ENCODE results near the gene HNRNPM.

Gene HNRNPM

DNA sequence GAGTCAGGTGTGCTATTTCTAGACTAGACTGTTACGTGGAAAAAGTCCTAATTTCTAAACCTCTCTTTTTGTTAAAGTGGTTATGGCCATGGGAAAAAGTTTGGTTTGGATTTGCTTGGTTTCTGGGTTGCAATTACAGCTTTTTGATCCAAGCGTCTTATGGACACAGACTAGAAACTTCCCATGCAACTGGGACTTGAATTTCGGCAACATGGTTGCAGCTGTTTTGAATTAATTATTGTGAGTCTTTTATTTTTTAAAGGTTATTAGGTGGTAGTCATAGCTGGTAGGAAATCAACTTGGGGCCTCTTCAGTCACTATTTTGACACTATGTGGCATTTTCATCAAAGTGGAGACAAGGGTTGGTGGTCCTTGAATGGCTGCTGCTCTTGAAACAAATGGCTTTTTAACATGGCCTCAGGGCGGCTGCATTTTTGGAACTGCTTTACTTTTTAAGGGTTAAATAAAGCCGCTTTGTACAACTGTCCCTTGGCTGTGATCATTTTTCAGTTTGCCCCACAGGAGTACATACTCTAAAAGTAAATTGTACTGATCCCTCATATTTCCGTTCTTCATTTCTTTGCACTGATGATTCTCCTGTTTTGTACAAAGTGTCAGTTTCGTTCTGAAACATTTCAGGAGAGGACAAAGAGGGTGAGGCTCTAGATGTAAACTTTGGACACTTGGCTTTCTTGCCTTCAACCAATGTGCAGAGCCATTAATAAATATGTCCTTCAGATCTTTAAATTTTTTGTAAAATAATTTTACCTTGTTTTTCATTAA, 15.9 kb downstream of the HNRNPM start:
- no peak for DNase-seq (ENCODE audit: low read depth)

DNA sequence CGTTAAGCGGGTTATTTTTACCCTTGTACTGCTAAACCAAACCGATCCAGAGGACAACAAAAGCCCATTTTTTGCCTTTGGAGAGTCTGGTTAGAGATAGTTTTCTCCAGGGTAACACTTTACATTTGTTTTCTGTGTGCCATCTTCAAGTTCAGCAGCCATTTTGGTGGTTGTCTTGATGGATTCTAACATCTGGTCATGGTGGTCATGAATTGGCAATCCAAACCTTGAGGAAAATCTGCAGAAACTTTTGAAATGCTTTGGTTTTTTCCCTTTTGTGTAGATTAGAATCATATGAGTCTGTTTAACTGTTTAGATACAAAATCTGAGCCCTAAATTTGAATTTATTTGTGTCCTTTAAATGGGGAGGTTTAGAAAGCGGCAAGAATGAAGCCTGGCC, 16.6 kb downstream of the HNRNPM start:
- no peak for DNase-seq (ENCODE audit: low read depth)

DNA sequence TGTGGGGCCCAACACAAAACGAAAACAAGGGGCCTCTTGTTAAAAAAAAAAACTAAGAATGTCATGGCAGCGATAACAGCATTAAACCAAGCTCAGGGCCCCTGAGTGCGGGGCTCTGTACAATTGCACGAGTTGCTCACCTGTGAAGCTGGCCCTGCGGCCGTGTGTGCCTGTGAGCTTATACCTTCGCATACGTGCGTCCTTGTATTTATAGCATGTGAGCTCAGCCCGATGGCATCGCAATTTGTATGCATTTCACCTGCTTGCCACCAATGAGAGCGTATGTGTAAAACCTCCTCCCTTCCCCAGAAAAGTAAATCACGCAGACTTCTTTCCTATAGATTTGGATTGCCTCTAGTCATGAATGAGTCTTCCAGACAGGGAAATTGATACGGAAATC, 17.1 kb downstream of the HNRNPM start:
- no peak for DNase-seq (ENCODE audit: low read depth)

DNA sequence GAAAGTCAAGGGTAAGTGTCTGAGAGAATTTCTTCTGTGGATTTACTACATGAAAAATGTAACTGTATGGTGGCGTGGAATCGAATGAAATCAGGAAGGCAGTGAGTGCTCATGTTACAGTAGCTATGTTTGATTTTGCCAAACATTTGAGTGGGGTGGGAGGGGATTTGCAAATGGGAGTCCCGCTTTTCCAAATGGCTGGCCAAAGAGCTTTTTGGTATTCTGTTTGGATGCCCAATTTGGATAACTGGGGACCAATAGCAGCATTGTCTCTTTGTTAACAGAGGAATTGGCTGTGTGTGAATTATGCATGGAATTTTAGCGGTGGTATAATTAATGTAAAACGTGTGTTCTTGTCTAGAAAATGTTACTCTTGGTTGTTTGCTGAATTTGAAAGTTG, 17.8 kb downstream of the HNRNPM start:
- no peak for DNase-seq (ENCODE audit: low read depth)

GRCh38 chr19:8463365-8463764, 18.6 kb downstream of the HNRNPM start:
- DNase-seq (ENCODE audit: low read depth), result no peak

GRCh38 chr19:8466018-8466417, 21.2 kb downstream of the HNRNPM start:
- DNase-seq (ENCODE audit: low read depth), result no peak

DNA sequence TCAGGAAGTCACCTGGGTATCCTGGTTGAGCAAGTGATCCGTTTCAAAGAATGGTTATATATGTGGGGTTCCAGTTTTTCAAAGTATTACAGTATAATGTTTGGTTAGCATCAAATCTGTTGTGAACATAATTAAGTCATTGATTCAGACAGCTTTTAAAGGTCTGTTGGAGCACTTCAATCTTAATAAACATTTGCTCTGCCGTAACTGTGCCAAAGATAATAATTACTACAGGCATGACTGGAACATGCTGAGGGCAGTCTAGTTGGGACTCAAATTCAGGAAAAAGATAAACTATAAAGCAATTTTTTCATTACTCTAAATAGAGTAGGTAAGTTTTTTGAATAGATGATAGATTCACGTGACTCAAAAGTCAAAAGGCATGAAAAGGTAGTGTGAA, 23.3 kb downstream of the HNRNPM start:
- DNase-seq (ENCODE audit: low read depth), result no peak

DNA sequence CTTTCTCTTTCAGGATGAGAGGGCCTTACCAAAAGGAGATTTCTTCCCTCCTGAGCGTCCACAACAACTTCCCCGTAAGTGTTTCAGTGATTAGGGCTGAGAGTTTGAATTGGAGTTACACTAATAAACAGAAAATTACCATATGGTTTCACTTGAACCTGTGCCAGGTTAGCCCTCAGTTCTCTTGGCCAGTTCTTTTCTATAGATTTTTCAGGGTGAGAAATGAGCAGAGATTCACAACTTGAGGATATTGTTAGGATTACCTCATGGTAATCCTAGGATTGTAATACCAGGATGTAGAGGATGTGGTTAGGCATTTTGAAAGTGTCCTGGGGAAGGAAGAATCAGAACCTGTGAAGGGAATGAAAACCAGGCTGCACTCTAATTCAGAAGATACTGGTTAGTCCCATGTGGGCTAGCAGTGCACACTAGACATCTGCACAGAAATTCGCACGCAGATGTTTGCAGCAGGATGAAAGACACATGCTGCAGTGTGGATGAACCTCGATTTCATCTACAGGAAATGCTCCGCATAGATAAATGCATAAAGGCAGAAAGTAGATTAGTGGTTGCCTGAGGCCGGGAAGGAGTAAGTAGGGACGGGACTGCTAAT, 24.1 kb downstream of the HNRNPM start:
- no peak for DNase-seq (ENCODE audit: low read depth)

- DNase-seq (ENCODE audit: low read depth), result no peak
Observed at GRCh38 chr19:8469613-8470368, 25.0 kb downstream of the HNRNPM start.

DNA sequence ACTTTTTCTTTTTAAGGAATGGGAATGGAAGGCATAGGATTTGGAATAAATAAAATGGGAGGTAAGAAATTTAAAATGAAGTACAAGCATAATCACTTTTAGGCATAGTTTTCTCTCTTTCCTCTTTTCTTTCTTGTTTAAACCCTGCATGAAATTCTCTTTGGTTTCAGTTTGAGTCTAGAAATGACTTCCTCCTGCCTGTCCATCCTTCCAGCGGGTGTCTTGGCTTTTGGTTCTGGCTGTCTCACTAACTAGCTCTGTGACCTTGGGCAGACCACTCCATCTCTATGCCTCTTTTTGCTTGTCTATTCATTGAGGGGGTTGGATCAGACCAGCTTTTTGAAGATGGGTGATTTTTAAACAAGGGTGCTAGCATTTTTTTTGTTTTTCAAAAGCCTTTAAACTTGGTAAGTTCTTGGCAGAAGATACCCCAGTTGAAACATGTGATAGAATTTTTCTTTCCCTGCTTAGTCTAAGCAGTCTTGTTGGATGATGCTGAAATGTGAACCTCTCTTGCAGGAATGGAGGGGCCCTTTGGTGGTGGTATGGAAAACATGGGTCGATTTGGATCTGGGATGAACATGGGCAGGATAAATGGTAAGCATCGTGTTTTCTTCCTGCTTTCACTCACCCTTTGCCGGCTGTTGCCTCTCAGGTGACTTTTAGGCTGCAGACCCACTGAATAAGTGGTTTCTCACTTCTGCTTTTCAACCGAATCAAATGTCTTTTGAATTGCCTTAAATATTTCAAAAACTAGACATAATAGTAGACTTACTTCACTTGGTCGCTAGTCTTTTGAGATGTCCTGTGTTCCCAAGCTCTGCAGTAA, 29.1 kb downstream of the HNRNPM start:
- no peak for DNase-seq (ENCODE audit: low read depth)

- no peak for DNase-seq (ENCODE audit: low read depth)
Observed at GRCh38 chr19:8475005-8475404, 30.2 kb downstream of the HNRNPM start.

DNA sequence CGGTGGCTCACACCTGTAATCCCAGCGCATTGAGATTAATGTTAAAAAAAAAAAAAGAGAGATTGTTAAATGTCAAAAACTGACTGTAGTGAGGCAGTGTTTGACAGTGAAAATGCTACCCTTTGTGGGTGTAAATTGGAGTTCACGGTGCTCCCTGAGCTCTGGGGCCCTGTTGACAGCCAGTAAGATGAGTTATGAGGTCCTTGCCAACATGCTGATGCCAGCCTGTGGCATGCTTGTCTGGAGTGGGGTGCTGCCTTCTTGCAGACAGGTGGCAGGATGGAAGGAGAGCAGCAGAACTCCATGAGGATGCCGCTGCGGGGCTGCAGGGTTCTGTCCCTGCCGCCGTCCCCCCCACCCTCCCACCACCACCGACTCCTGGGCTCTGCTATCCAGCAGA, 31.7 kb downstream of the HNRNPM start:
- DNase-seq (ENCODE audit: low read depth), result no peak

DNA sequence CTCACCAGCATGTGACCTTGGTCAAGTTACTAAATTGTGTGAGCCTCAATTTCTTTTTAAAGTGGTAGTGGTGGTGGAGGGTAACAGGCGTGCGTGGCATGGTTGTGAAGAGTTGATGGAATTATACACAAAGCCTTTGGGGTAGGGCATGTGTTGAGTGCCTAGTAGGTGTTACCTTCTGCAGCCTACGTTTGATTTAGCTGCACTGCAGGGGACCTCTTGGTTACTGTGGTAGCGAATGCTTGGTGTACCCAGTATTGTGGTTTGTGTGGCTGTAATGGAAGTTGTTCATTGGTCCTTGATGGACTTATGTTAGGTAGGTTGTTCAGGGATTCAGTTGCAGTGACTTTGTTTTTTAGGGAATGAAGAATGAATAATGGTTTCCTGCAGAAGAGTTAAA, 33.1 kb downstream of the HNRNPM start:
- DNase-seq (ENCODE audit: low read depth), result no peak

GRCh38 chr19:8478598-8478997, 33.8 kb downstream of the HNRNPM start:
- DNase-seq (ENCODE audit: low read depth), result no peak

DNA sequence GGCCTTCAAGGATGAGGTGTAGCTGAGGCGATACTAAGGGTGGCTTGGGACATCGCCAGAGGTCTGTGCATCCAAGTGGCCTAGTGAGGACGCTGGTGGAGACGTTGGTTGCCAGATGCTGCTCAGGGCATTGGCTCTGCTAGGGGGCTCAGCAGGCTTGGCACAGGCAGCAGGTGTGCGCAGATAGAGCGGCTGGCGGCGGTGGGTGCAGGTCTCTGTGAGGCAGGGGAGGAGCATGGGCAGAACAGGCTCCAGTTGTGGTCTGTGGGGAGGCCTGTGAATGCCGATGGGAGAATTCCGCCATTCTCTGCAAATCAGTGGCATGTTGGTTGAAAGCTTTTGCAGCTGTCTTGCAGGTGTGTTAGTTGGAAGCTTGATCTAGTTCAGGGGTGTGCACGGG, 36.4 kb downstream of the HNRNPM start:
- no peak for DNase-seq (ENCODE audit: low read depth)

DNA sequence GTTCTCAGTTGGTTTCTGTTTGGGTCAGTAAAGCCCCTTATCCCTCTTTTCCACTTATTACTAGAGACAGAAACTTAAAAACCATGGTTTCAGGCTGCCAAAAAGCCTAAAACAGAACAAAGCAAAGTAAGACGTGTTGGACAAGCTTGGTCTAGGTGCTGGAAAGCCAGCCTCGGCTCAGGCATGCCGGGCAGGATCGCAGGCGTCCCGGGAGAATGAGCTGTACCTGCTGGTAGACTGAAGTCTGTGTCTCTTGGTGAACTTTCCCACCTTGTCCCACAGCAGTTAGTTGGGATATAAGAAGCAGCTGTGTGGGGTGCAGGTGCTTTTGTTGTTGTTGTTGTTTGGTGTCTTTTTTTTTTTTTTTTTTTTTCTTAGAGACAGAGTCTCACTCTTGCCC, 36.8 kb downstream of the HNRNPM start:
- no peak for DNase-seq (ENCODE audit: low read depth)

GRCh38 chr19:8482696-8483095, 37.9 kb downstream of the HNRNPM start:
- no peak for DNase-seq (ENCODE audit: low read depth)

- DNase-seq (ENCODE audit: low read depth), result no peak
Observed at GRCh38 chr19:8483165-8483564, 38.4 kb downstream of the HNRNPM start.

- DNase-seq (ENCODE audit: low read depth), result no peak
Observed at GRCh38 chr19:8484331-8484894, 39.6 kb downstream of the HNRNPM start.

- DNase-seq (ENCODE audit: low read depth), result no peak
Observed at GRCh38 chr19:8485561-8486371, 41.0 kb downstream of the HNRNPM start.

DNA sequence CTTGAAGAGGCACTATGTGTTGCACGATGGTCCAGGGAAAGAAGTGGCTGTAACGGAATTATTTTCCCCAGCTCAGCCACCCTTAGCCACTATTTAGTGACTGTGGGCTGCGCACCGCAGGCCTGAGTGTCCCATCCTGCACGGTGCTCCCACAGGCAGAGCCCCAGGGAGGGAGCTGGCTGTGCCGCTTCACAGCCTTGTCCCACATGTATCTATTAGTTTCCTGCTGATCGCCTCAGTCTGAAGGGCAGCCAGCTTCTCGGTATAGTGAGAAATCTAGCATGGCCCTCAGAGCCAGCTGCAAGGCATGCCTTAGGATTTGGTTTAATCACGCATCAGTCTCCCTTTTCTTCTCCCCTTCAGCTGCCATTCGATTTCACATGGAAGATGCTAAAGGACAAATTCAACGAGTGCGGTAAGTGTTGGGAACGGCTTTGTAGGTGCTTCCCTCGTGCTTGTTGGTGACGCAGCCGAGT, 41.9 kb downstream of the HNRNPM start:
- DNase-seq (ENCODE audit: low read depth), result no peak

All from activated gamma-delta T cell treated with anti-CD3 and anti-CD28 coated beads, Interleukin-2, amount 50 U/mL, for 16 hours (primary cell).